Activated CD4-positive, alpha-beta T cell treated with anti-CD3 and anti-CD28 coated beads, Interleukin-2, amount 10 ng/mL, durations not matched to agents 7 days and 5 days (primary cell): ENCODE measurements around the gene PRPF38A. TPM values are rescaled to one million over a fixed set of nuclear protein-coding genes. Genes with fewer than 3 reads are reported as not detected.

ENCODE experiments used
- CTCF ChIA-PET: fragments of 350-600 bp; sonication (Branson Sonifier 250); formaldehyde crosslinking; loops from one replicate; lab custom pipeline; 2021; ENCODE audit warnings: antibody characterized with exemption; lab: Charles Lee
- POLR2A ChIA-PET: fragments of 350-600 bp; sonication (Branson Sonifier 250); formaldehyde crosslinking; loops from one replicate; lab custom pipeline; 2021; ENCODE audit warnings: antibody characterized with exemption; lab: Charles Lee
- DNase-seq: peaks from one replicate; pipeline ENCODE4 v3.0.0-alpha.2; 2020
- H3K27ac Mint-ChIP-seq: one replicate; pipeline ENCODE4 v1.8.0; 2021; ENCODE audit warnings: mild to moderate bottlenecking, moderate library complexity, mixed read lengths
- H3K27me3 Mint-ChIP-seq: one replicate; pipeline ENCODE4 v1.8.0; 2021; ENCODE audit warnings: mixed read lengths
- H3K36me3 Mint-ChIP-seq: one replicate; pipeline ENCODE4 v1.8.0; 2021; ENCODE audit warnings: low read depth, mixed read lengths
- H3K4me1 Mint-ChIP-seq: one replicate; pipeline ENCODE4 v1.8.0; 2021; ENCODE audit warnings: mixed read lengths
- H3K4me3 Mint-ChIP-seq: one replicate; pipeline ENCODE4 v1.8.0; 2021; ENCODE audit warnings: mild to moderate bottlenecking, moderate library complexity, mixed read lengths
- H3K9me3 Mint-ChIP-seq: one replicate; pipeline ENCODE4 v1.8.0; 2021; ENCODE audit warnings: mixed read lengths
- total RNA-seq, 2 experiments: library from RNA; stranded (reverse); gene quantifications; one replicate each; pipeline ENCODE4 v1.2.3, GENCODE V29; 2021

Gene PRPF38A
- total RNA-seq, 2 experiments from 2014 or later: 98.1 to 103 TPM

DNA sequence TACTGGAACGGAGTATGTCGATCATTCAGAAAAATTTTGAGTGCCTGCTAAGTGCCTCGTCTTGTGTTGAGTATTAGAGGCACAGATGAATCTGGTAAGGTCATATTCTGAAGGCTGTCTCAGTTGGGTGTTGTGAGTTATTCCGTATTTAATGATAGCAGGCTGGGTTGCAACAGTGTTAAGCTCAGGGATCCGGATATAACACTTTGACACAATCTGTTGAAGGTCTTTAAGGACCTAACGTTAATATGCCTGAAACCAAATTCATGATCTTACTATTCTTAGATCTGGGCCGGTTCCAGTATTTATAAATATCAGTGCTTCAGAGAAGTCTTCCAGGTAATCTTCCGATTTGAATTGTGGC is 555 bp downstream of the PRPF38A start:
- peak overlapping the region; percentile 99 for H3K27ac Mint-ChIP-seq
- DNase-seq: no peak
- H3K9me3 Mint-ChIP-seq: no peaks in the 10 kb centered on the region
- H3K4me3 Mint-ChIP-seq: peak overlapping the region; percentile 99
- CTCF ChIA-PET: interaction anchor here (0.6 to 2.7 kb wide), 15 partner anchors 9 to 605 kb away, joined by 3 to 13 read pairs (median 4); partner anchors contain the start of gene CC2D1B
- POLR2A ChIA-PET: interaction anchor here (0.6 to 1.6 kb wide), 3 partner anchors 20 to 149 kb away, joined by 3 to 9 read pairs (median 3); partner anchors contain the start of gene TUT4
- no peaks in the 10 kb centered on the region for H3K27me3 Mint-ChIP-seq
- peaks cover 60% of the 10 kb centered on the region for H3K4me1 Mint-ChIP-seq
- H3K36me3 Mint-ChIP-seq: peaks cover 56% of the 10 kb centered on the region

DNA sequence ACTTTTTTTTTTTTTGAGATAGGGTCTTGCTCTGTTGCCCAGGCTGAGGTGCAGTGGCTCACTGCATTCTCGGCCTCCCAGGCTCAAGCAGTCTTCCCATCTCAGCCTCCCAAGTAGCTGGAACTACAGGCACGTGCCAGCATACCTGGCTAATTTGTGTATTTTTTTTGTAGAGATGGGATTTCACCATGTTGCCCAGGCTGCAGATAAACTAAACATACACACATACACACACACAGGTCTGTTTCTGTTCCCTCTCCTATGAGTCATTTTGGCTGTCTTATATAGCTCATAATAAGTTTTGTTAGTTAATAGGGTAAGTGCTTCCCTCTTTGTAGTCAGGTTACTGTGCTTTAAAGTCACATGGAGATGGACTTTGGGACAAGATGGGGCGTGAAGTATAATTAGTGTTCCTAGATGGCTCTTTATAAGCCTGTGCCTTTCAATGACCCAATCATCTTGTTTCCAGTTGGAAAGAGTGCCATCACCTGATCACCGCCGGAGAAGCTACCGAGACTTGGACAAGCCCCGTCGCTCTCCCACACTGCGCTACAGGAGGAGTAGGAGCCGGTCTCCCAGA is 9.1 kb downstream of the PRPF38A start:
- POLR2A ChIA-PET: no interaction called here
- CTCF ChIA-PET: interaction anchor here (1.1 to 2.8 kb wide), 2 partner anchors 9 to 273 kb away, joined by 3 to 7 read pairs; partner anchors contain the start of genes ORC1 and PRPF38A
- Mint-ChIP-seq H3K4me1 (peaks cover 18% of the 10 kb centered on the region), H3K9me3 (no peaks in the 10 kb centered on the region), H3K36me3 (peaks cover 82% of the 10 kb centered on the region), H3K27ac (no peak overlapping the region), H3K27me3 (no peaks in the 10 kb centered on the region), H3K4me3 (no peak overlapping the region)
- DNase-seq: no peak

DNA sequence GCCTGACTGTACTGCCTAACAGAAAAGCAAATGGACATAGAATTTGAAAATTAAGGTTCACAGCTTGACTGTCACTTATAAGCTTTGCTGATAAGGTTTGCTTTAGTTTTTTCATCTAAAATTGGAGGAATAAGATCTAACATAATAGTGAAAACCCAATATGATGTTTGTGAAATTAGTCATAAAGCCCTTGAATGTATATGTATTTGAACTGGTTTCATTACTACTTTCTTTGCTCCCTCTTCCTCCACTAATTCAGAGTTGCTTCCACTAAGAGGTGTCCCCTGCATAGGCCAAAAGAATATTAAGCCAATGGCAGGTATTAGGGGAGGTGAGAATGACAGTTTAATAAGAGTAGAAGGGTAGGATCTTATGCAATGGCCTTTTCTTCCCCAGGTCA is 10.5 kb downstream of the PRPF38A start:
- H3K36me3 Mint-ChIP-seq: peaks cover 85% of the 10 kb centered on the region
- H3K4me1 Mint-ChIP-seq: peaks cover 23% of the 10 kb centered on the region
- CTCF ChIA-PET: interaction anchor here (0.8 to 2.8 kb wide), 2 partner anchors 9 to 11 kb away, joined by 4 to 7 read pairs; partner anchors contain the start of genes ORC1 and PRPF38A
- no peak for DNase-seq
- H3K27me3 Mint-ChIP-seq: no peaks in the 10 kb centered on the region
- POLR2A ChIA-PET: no interaction called here
- no peak overlapping the region for H3K4me3 Mint-ChIP-seq
- H3K27ac Mint-ChIP-seq: no peak overlapping the region
- H3K9me3 Mint-ChIP-seq: no peaks in the 10 kb centered on the region

DNA sequence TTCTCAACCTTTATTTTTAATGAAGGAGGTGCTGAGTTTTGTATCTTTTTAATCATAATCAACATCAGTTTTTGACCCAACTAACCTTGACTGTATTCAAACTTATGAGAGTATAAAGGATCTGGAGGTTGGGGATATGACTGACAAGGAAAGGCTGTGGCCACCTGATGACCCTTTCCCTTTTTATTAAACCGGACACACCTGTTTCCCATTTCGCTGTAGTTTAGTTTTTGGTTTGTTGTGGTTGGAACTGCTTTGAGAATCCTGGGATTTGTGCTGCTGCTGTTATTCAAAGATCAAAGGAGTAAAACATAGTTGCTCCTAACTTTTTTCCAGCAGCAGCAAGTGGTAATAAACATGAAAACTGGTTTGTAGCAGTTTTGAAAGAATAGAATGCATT is 12.4 kb downstream of the PRPF38A start:
- Mint-ChIP-seq H3K27me3 (no peaks in the 10 kb centered on the region), H3K27ac (no peak overlapping the region), H3K4me1 (peaks cover 27% of the 10 kb centered on the region), H3K36me3 (peaks cover 80% of the 10 kb centered on the region), H3K4me3 (no peak overlapping the region), H3K9me3 (no peaks in the 10 kb centered on the region)
- DNase-seq: no peak
- ChIA-PET POLR2A (no interaction called here), CTCF (no interaction called here)

DNA sequence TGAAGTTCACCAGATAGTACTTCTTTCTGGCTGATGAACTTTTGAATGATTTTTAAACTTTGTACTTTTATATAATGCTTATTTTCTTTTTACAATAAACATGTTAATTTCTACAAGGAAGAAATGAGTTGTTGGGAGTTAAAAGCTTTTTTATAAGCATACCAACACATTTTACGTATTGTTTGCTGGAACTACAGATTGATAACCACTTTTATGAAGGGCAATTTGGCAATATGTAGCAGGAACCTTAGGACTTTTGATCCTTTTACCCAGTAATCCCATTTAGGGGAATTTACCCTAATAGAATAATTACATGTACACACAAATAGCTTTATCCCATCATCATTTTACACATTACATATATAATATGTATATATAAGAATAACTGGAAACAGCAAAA is 16.3 kb downstream of the PRPF38A start:
- ChIA-PET CTCF (interaction anchor here (0.7 kb wide), 1 partner anchor 17 kb away, joined by 3 read pairs; the partner anchor contains the start of genes ORC1 and PRPF38A), POLR2A (no interaction called here)
- Mint-ChIP-seq H3K4me3 (no peak overlapping the region), H3K36me3 (peaks cover 74% of the 10 kb centered on the region), H3K4me1 (peaks cover 53% of the 10 kb centered on the region), H3K27me3 (no peaks in the 10 kb centered on the region), H3K27ac (no peak overlapping the region), H3K9me3 (no peaks in the 10 kb centered on the region)
- no peak for DNase-seq

DNA sequence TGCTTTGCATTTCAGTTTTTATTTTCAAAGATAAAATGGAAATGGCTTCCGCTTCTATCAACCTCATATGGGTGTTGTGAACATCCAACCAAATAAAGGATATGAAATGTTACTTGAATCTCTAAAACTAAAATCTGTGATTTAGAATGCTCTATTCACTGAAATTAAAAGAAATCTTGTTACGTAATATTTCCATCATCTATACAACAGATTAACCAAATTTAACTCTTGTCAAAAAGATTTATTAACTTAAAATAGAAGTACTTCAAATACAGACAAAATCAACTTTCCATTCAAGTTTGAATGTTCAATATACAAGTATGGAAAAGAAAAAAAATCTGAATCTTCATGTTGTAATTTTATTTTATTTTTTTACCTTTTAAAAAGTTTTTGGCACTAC is 18.7 kb downstream of the PRPF38A start:
- ChIA-PET CTCF (interaction anchor here (1.0 kb wide), 1 partner anchor 8 kb away, joined by 4 read pairs; no protein-coding TSS in a partner anchor), POLR2A (interaction anchor here (0.8 kb wide), 1 partner anchor 97 kb away, joined by 3 read pairs; no protein-coding TSS in a partner anchor)
- peaks cover 58% of the 10 kb centered on the region for H3K4me1 Mint-ChIP-seq
- no peak overlapping the region for H3K4me3 Mint-ChIP-seq
- DNase-seq: no peak
- no peaks in the 10 kb centered on the region for H3K9me3 Mint-ChIP-seq
- peaks cover 71% of the 10 kb centered on the region for H3K36me3 Mint-ChIP-seq
- no peaks in the 10 kb centered on the region for H3K27me3 Mint-ChIP-seq
- peak overlapping the region; percentile 68 for H3K27ac Mint-ChIP-seq

DNA sequence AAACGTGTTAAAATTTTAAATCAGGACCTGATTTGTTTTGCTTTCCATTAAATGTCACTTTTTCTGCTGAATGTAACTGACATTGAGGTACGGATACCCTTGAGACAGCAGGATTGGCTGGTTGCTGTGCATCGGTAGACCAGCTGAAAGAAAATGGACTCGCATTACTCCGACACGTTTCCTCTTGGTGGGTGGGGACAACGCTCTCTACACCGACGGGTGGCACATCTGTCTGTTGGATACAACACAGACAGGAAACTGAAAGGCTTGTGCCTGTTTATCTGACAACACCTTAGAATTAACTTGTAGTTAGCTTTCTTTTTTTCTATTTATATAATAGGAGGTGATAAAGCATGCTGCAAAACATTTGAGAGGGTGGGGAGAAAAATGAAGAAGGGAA is 19.4 kb downstream of the PRPF38A start:
- peak overlapping the region; percentile 56 for H3K4me3 Mint-ChIP-seq
- H3K36me3 Mint-ChIP-seq: peaks cover 69% of the 10 kb centered on the region
- peaks cover 55% of the 10 kb centered on the region for H3K4me1 Mint-ChIP-seq
- no peaks in the 10 kb centered on the region for H3K27me3 Mint-ChIP-seq
- H3K9me3 Mint-ChIP-seq: no peaks in the 10 kb centered on the region
- DNase-seq: peak; percentile 87
- ChIA-PET POLR2A (interaction anchor here (0.6 to 1.4 kb wide), 4 partner anchors 20 to 305 kb away, joined by 3 to 9 read pairs (median 4); partner anchors contain the start of genes ORC1, PRPF38A and TUT4), CTCF (interaction anchor here (0.8 to 1.4 kb wide), 6 partner anchors 8 to 236 kb away, joined by 3 to 4 read pairs (median 4); partner anchors contain the start of genes ORC1 and PRPF38A)
- peak overlapping the region; percentile 99 for H3K27ac Mint-ChIP-seq

DNA sequence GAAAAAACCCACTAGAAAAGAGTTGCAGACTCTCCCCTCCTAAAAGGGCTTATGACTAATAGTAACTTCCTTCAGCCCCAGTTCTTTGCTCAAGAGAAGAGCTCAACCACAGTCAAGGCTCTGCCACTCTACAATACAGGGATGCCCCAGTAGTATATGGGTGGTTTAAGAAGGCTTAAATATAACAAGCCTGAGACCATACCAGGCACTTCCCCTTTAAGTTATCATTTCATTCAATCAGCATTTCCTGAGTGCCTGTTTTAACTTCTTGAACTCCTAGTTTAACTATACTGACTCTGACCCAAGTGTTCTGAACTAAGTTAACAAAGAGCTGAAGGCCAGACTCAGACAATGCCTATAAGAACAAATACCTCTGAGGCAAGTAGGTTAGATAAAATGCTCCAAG is 19.8 kb downstream of the PRPF38A start:
- ChIA-PET CTCF (interaction anchor here (0.8 to 1.4 kb wide), 7 partner anchors 9 to 267 kb away, joined by 3 to 4 read pairs (median 3); partner anchors contain the start of genes ORC1 and PRPF38A), POLR2A (interaction anchor here (0.6 to 1.4 kb wide), 3 partner anchors 20 to 305 kb away, joined by 3 to 9 read pairs (median 5); partner anchors contain the start of genes ORC1, PRPF38A and TUT4)
- peaks cover 53% of the 10 kb centered on the region for H3K4me1 Mint-ChIP-seq
- H3K4me3 Mint-ChIP-seq: peak overlapping the region; percentile 56
- peak; percentile 53 for DNase-seq
- H3K9me3 Mint-ChIP-seq: no peaks in the 10 kb centered on the region
- H3K36me3 Mint-ChIP-seq: peaks cover 67% of the 10 kb centered on the region
- peak overlapping the region; percentile 99 for H3K27ac Mint-ChIP-seq
- no peaks in the 10 kb centered on the region for H3K27me3 Mint-ChIP-seq

DNA sequence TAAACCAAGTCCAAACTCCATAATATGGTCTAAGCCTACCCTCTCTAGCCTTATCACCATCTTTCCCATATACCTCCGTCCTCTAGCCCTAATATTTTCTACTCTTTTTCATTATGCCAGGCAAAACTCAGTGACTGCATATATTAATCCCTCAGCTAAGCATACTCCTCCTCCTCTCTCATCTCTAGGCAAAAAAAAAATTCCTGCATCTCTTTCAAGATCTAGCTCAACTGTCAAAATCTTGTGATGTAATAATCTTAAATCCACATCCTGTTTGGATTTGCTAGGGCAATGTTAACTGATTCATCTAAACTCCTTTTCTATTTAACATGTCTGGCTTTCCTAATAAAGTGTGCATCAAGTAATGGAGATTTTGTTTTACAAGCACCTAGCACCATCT is 20.4 kb downstream of the PRPF38A start:
- Mint-ChIP-seq H3K9me3 (no peaks in the 10 kb centered on the region), H3K36me3 (peaks cover 61% of the 10 kb centered on the region), H3K4me1 (peaks cover 47% of the 10 kb centered on the region), H3K27me3 (no peaks in the 10 kb centered on the region), H3K4me3 (peak overlapping the region; percentile 56), H3K27ac (peak overlapping the region; percentile 99)
- POLR2A ChIA-PET: interaction anchor here (0.7 to 1.4 kb wide), 3 partner anchors 21 to 317 kb away, joined by 5 to 9 read pairs (median 7); partner anchors contain the start of genes ORC1, PRPF38A and TUT4
- no peak for DNase-seq
- CTCF ChIA-PET: interaction anchor here (1.0 to 1.4 kb wide), 4 partner anchors 10 to 266 kb away, joined by 3 to 4 read pairs (median 4); partner anchors contain the start of genes ORC1 and PRPF38A

DNA sequence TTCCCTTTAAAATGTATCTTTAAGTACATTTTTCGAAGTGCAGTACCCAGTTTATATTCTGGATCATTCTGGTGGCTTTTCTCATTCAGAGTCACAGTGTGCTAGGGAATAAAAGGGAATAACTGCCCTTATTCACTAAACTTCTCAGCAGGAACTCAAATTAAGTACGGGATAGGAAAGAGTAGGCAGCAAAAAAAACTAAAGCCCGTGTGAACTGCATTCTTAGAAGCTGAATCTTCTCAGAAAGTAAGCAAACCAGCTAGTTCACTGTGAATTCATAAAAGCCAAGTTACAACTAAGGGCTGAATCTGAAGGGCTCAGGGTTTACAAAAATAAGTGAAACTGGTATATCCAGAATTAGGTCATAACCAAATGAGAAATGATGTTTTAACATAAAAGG is 22.0 kb downstream of the PRPF38A start:
- H3K4me3 Mint-ChIP-seq: no peak overlapping the region
- POLR2A ChIA-PET: no interaction called here

DNA sequence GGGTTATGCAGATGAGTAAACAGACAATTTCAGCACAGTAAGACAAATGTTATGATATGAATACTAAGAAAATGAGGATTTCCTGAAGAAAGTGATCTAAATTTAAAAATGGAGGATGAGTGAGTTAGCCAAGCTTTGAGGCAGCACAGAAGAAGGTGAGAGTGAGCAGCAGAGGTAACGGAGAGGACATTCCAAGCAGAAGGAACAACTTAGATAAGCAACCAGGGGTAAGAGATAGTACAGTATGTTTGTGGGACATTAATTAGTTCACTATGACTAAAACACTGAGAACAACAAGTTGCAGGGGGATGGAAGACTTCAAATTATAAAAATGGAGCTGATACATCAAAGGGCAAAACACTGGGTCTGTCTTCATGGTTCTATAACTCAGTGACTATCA is 22.8 kb downstream of the PRPF38A start:
- H3K4me3 Mint-ChIP-seq: no peak overlapping the region
- no peaks in the 10 kb centered on the region for H3K27me3 Mint-ChIP-seq
- H3K36me3 Mint-ChIP-seq: peaks cover 60% of the 10 kb centered on the region
- no peaks in the 10 kb centered on the region for H3K9me3 Mint-ChIP-seq
- CTCF ChIA-PET: interaction anchor here (1.0 kb wide), 1 partner anchor 10 kb away, joined by 3 read pairs; no protein-coding TSS in a partner anchor
- POLR2A ChIA-PET: no interaction called here
- no peak for DNase-seq
- H3K4me1 Mint-ChIP-seq: peaks cover 39% of the 10 kb centered on the region
- no peak overlapping the region for H3K27ac Mint-ChIP-seq

More for the DNA sequence above, 22.0 kb downstream of the PRPF38A start:
- DNase-seq: no peak
- H3K36me3 Mint-ChIP-seq: peaks cover 63% of the 10 kb centered on the region
- H3K9me3 Mint-ChIP-seq: no peaks in the 10 kb centered on the region
- CTCF ChIA-PET: no interaction called here
- peaks cover 43% of the 10 kb centered on the region for H3K4me1 Mint-ChIP-seq
- peak overlapping the region; percentile 99 for H3K27ac Mint-ChIP-seq
- no peaks in the 10 kb centered on the region for H3K27me3 Mint-ChIP-seq

DNA sequence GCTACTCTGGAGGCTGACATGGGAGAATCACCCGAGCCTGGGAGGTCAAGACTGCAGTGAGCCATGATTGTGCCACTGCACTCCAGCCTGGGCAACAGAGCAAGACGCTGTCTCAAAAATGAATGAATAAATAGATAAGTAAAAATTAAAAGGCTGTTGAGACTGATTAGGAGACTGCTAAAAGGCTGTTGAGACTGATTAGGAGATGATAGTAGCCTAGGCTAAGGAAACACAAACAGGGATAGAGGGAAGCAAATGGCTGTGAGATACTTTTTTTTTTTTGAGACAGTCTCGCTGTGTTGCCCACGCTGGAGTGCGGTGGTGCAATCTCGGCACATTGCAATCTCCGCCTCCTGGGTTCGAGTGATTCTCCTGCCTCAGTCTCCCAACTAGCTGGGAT is 28.4 kb downstream of the PRPF38A start:
- POLR2A ChIA-PET: no interaction called here
- Mint-ChIP-seq H3K36me3 (peaks cover 51% of the 10 kb centered on the region), H3K27ac (no peak overlapping the region), H3K27me3 (no peaks in the 10 kb centered on the region), H3K4me1 (no peaks in the 10 kb centered on the region), H3K9me3 (no peaks in the 10 kb centered on the region), H3K4me3 (no peak overlapping the region)
- CTCF ChIA-PET: no interaction called here
- DNase-seq: no peak

DNA sequence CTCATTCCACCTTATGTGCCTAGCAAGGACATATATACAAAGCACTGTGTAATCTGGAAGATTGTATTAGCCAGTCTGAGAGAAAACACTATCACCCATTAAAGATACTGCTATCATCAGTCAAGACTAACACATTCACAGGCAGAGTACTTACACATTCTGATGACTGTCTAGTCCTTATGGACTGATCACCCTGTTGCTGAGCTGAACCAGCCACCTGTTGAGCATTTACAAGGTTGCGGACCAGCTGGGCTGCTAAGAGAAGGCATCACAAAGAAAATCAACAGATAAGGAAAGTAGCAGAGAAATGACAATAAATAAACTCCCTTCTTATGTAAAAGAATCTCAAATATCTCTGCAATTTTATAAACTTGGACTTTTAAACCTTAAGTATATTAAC is 30.8 kb downstream of the PRPF38A start:
- POLR2A ChIA-PET: no interaction called here
- peaks cover 49% of the 10 kb centered on the region for H3K36me3 Mint-ChIP-seq
- CTCF ChIA-PET: interaction anchor here (0.5 to 1.5 kb wide), 3 partner anchors 11 to 180 kb away, joined by 3 to 4 read pairs (median 3); no protein-coding TSS in a partner anchor

More for the DNA sequence above, 30.8 kb downstream of the PRPF38A start:
- Mint-ChIP-seq H3K9me3 (no peaks in the 10 kb centered on the region), H3K27ac (no peak overlapping the region), H3K27me3 (no peaks in the 10 kb centered on the region), H3K4me3 (no peak overlapping the region), H3K4me1 (no peaks in the 10 kb centered on the region)
- DNase-seq: no peak
